CD4-positive, alpha-beta memory T cell (primary cell): Measurements from ENCODE around the gene DEAF1. TPM values are rescaled to one million over a fixed set of nuclear protein-coding genes. Genes with fewer than 3 reads are reported as not detected.
"Not testable (repeated sequence)": the region's sequence is repeated elsewhere in the genome, so short reads cannot be mapped to it uniquely, and the experiment has no call there.

ENCODE experiments used
- CTCF ChIA-PET: fragments of 350-600 bp; sonication (Branson Sonifier 250); formaldehyde crosslinking; loops from one replicate; lab custom pipeline; 2021; ENCODE audit warnings: inconsistent platforms; ENCODE audit not compliant: partially characterized antibody; lab: Charles Lee
- POLR2A ChIA-PET: fragments of 350-600 bp; sonication (Branson Sonifier 250); formaldehyde crosslinking; loops from one replicate; lab custom pipeline; 2021; ENCODE audit not compliant: partially characterized antibody; lab: Charles Lee
- DNase-seq, 5 donors: peaks; one replicate each; pipeline versions ENCODE4 v3.0.0 to v3.0.0-alpha.2; 2020 to 2022; ENCODE audit warnings: mixed read lengths in 1 of 5
- H3K27ac ChIP-seq: one replicate; pipeline ENCODE4 v1.7.0; 2013; ENCODE audit warnings: low read depth, low read length
- H3K27me3 ChIP-seq: 2 replicates; pipeline ENCODE4 v1.7.0; 2013; ENCODE audit warnings: mild to moderate bottlenecking, low read length, moderate library complexity; ENCODE audit not compliant: insufficient read depth
- H3K36me3 ChIP-seq: 2 replicates; pipeline ENCODE4 v1.7.0; 2013; ENCODE audit warnings: mild to moderate bottlenecking, low read length, moderate library complexity; ENCODE audit not compliant: insufficient read depth
- H3K4me1 ChIP-seq: 2 replicates; pipeline ENCODE4 v1.7.0; 2013; ENCODE audit warnings: mild to moderate bottlenecking, low read length, moderate library complexity; ENCODE audit not compliant: insufficient read depth
- H3K4me3 ChIP-seq, 2 donors: one replicate each; pipeline ENCODE4 v1.7.0; 2013; ENCODE audit warnings: low read length in 2 of 2, mild to moderate bottlenecking in 1 of 2
- H3K9me3 ChIP-seq, 2 donors: one replicate each; pipeline ENCODE4 v1.7.0; 2013; ENCODE audit warnings: low read length in 2 of 2, control low read depth in 1 of 2; ENCODE audit not compliant: control insufficient read depth in 1 of 2
- H3K27ac Mint-ChIP-seq, 7 donors: one replicate each; pipeline ENCODE4 v1.8.0; 2020 to 2021; ENCODE audit warnings: mixed read lengths in 7 of 7, mild to moderate bottlenecking in 6 of 7, inconsistent platforms in 3 of 7, moderate library complexity in 3 of 7
- H3K27me3 Mint-ChIP-seq, 2 donors: one replicate each; pipeline ENCODE4 v1.8.0; 2020 to 2021; ENCODE audit warnings: mixed read lengths in 2 of 2
- H3K36me3 Mint-ChIP-seq, 2 donors: one replicate each; pipeline ENCODE4 v1.8.0; 2020 to 2021; ENCODE audit warnings: mixed read lengths in 2 of 2, inconsistent platforms in 1 of 2, mild to moderate bottlenecking in 1 of 2
- H3K4me1 Mint-ChIP-seq, 4 donors: one replicate each; pipeline ENCODE4 v1.8.0; 2020 to 2021; ENCODE audit warnings: mixed read lengths in 4 of 4, mild to moderate bottlenecking in 1 of 4
- H3K4me3 Mint-ChIP-seq, 8 donors: one replicate each; pipeline ENCODE4 v1.8.0; 2020 to 2021; ENCODE audit warnings: mixed read lengths in 8 of 8, mild to moderate bottlenecking in 7 of 8, moderate library complexity in 6 of 8, inconsistent platforms in 3 of 8
- H3K9me3 Mint-ChIP-seq, 8 donors: one replicate each; pipeline ENCODE4 v1.8.0; 2020 to 2021; ENCODE audit warnings: mixed read lengths in 8 of 8, mild to moderate bottlenecking in 5 of 8, inconsistent platforms in 3 of 8, moderate library complexity in 1 of 8
- intact Hi-C: fragments of 100-400 bp; cut with micrococcal nuclease; formaldehyde crosslinking; loops from one replicate; pipeline ENCODE4 v1.15.1; 2023
- polyA plus RNA-seq, 2 donors: library from polyadenylated mRNA; unstranded; fragments of 300-500 nt; fragmentation: Illumina TruSeq; gene quantifications; one replicate each; pipeline ENCODE4 v1.2.3, GENCODE V29; 2021
- total RNA-seq, 2 experiments: library from RNA; stranded (reverse); gene quantifications; one replicate each; pipeline ENCODE4 v1.2.3, GENCODE V29; 2021

The DEAF1 gene
- total and polyA plus RNA-seq, 4 experiments from 2014 or later, result 34.5 to 50.8 (median 42.8) TPM

GRCh38 chr11:653136-653535 is 41.9 kb downstream of the DEAF1 start:
- H3K27ac Mint-ChIP-seq, H3K27ac ChIP-seq, H3K4me3 ChIP-seq, H3K36me3 ChIP-seq, H3K4me1 ChIP-seq, H3K4me3 Mint-ChIP-seq, H3K27me3 ChIP-seq, DNase-seq, POLR2A ChIA-PET, CTCF ChIA-PET, H3K4me1 Mint-ChIP-seq, H3K9me3 Mint-ChIP-seq, H3K27me3 Mint-ChIP-seq, intact Hi-C loops, H3K9me3 ChIP-seq: not testable (repeated sequence)
- H3K36me3 Mint-ChIP-seq, result peaks cover 10 to 15% of the 10 kb centered on the region in 2 donors

DNA sequence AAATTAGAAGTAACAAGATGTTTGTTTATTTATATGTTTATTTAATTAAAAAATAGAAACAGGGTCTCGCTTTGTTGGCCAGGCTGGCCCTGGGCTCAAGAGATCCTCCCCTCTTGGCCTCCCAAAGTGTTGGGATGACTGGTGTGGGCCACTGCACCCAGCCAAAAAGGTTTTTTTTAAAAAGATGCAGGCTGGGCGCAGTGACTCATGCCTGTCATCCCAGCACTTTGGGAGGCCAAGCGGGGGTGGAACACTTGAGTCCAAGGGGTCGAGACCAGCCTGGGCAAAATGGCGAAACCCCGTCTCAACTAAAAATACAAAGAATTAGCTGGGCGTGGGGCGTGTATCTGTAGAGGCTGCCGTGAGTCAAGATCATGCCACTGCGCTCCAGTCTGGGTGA is 44.5 kb downstream of the DEAF1 start:
- CTCF ChIA-PET, result no interaction called here
- Mint-ChIP-seq H3K27ac (no peak overlapping the region), H3K27me3 (no peaks in the 10 kb centered on the region), H3K36me3 (peaks cover 10 to 15% of the 10 kb centered on the region in 2 donors), H3K4me1 (peaks cover 0 to 1% (median 0%) of the 10 kb centered on the region in 4 donors), H3K9me3 (no peaks in the 10 kb centered on the region), H3K4me3 (no peak overlapping the region)
- H3K9me3 ChIP-seq, result no peaks in the 10 kb centered on the region
- DNase-seq, result no peak
- no peak overlapping the region for H3K4me3 ChIP-seq
- H3K36me3 ChIP-seq, result peaks cover 4% of the 10 kb centered on the region
- no peak overlapping the region for H3K27ac ChIP-seq
- POLR2A ChIA-PET, result no interaction called here
- no peaks in the 10 kb centered on the region for H3K4me1 ChIP-seq
- no peaks in the 10 kb centered on the region for H3K27me3 ChIP-seq
- intact Hi-C loops, result no loop called here

DNA sequence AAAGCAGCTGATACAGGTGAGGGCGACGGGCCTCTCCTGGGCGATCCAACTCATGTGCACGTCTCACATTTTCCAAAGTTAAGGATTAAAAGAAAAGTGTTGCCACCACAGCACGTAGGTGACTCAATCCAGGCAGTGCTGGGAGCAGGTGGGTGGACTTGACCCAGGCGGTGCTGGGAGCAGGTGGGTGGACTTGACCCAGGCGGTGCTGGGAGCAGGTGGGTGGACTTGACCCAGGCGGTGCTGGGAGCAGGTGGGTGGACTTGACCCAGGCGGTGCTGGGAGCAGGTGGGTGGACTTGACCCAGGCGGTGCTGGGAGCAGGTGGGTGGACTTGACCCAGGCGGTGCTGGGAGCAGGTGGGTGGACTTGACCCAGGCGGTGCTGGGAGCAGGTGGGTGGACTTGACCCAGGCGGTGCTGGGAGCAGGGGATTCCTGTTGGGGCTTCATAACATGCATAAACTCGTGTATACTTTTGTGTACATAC is 47.3 kb downstream of the DEAF1 start:
- CTCF ChIA-PET, H3K4me3 ChIP-seq, H3K4me1 Mint-ChIP-seq, intact Hi-C loops, H3K27me3 Mint-ChIP-seq, H3K36me3 ChIP-seq, H3K36me3 Mint-ChIP-seq, DNase-seq, H3K27me3 ChIP-seq, H3K9me3 Mint-ChIP-seq, H3K4me3 Mint-ChIP-seq, H3K9me3 ChIP-seq, H3K27ac Mint-ChIP-seq, H3K27ac ChIP-seq, H3K4me1 ChIP-seq, POLR2A ChIA-PET: not testable (repeated sequence)

DNA sequence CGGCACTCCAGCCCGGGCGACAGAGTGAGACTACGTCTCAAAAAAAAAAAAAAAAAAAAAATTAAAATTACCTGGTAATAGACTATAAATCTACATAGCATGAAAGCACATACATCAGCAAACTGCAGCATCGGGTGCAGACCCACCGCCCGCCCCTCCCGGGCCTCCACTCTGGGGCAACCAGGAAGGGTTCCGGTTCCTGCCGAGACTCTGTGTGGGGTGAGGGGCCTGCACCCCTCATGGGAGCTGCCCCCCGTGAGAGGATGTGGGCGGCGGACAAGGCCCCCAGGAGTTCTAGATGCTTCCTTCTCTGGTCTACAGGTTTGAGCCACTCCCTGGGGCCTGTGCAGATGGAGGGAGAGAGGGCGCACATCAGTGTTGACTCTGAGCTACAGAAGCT is 48.8 kb downstream of the DEAF1 start:
- no peaks in the 10 kb centered on the region for H3K9me3 ChIP-seq
- Mint-ChIP-seq H3K4me3 (no peak overlapping the region), H3K4me1 (no peaks in the 10 kb centered on the region), H3K27me3 (no peaks in the 10 kb centered on the region), H3K9me3 (no peaks in the 10 kb centered on the region), H3K27ac (peak overlapping the region in 1 of 7 donors; percentile 37), H3K36me3 (peaks cover under 1 to 5% of the 10 kb centered on the region in 2 donors)
- no peaks in the 10 kb centered on the region for H3K27me3 ChIP-seq
- no peak overlapping the region for H3K4me3 ChIP-seq
- H3K4me1 ChIP-seq, result no peaks in the 10 kb centered on the region
- H3K27ac ChIP-seq, result no peak overlapping the region
- no peak for DNase-seq
- CTCF ChIA-PET, result interaction anchor here (1.4 kb wide), 1 partner anchor 14 kb away, joined by 3 read pairs; no protein-coding TSS in a partner anchor
- peaks cover 4% of the 10 kb centered on the region for H3K36me3 ChIP-seq
- POLR2A ChIA-PET, result interaction anchor here (0.7 kb wide), 1 partner anchor 91 kb away, joined by 7 read pairs; no protein-coding TSS in a partner anchor
- intact Hi-C loops, result no loop called here

- H3K4me3 Mint-ChIP-seq, result no peak overlapping the region
- H3K27ac ChIP-seq, result no peak overlapping the region
- H3K9me3 Mint-ChIP-seq, result no peaks in the 10 kb centered on the region
- no peak overlapping the region for H3K4me3 ChIP-seq
- no peak overlapping the region for H3K27ac Mint-ChIP-seq
- peaks cover 4% of the 10 kb centered on the region for H3K36me3 ChIP-seq
- no peaks in the 10 kb centered on the region for H3K9me3 ChIP-seq
- H3K4me1 ChIP-seq, result no peaks in the 10 kb centered on the region
- no peaks in the 10 kb centered on the region for H3K27me3 ChIP-seq
- ChIA-PET CTCF (no interaction called here), POLR2A (interaction anchor here (0.7 kb wide), 1 partner anchor 91 kb away, joined by 7 read pairs; no protein-coding TSS in a partner anchor)
- peaks cover 0 to under 1% (median 0%) of the 10 kb centered on the region in 4 donors for H3K4me1 Mint-ChIP-seq
- intact Hi-C loops, result no loop called here
- no peak for DNase-seq
- peaks cover 0 to 5% of the 10 kb centered on the region in 2 donors for H3K36me3 Mint-ChIP-seq
- H3K27me3 Mint-ChIP-seq, result no peaks in the 10 kb centered on the region
Measured at GRCh38 chr11:645536-645935, 49.5 kb downstream of the DEAF1 start.

DNA sequence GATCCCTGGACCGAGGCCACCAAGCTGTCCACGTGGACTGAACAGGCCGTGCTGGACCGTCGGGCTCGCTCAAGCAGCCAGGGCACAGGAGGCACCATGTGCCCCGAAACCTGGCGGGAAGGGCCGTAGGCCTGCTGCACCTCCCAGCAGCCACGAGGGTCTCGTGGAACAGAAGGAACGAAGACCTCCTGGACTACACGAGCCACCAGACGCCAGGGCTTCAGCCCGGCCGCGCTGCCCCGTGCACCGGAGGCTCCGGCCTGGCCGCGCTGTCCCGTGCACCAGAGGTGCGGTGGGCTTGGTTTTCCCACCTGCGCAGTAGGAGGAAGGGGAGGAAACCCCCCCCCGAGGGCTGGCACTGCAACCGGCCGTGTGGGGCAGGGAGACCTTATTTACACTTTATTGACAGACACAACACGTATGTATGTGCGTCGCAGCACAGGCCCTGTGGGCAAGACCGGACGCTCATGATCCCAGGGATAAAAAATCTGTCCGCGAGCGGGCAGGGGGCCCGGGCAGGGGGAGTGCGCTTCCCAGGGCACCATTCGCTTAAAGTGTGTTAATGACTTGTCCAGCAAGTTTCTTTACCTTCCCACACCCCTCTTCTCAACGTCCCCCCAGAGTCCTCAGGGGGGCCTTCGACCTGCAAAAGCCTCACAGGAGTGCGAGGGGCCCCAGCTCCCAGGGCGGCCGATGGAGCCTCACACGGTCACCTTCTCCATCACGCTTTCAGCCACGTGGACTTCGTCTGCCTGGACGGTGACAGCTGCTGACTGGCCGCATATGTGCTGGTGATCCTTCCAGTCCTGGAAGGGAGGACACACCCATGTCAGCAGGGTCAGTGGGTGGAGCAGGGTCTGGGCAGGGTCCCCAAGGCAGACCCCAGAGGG is 50.9 kb downstream of the DEAF1 start:
- CTCF ChIA-PET, result no interaction called here
- POLR2A ChIA-PET, result no interaction called here
- H3K27ac Mint-ChIP-seq, result peak overlapping the region in 1 of 7 donors; percentile 24

GRCh38 chr11:643366-643765 is 51.7 kb downstream of the DEAF1 start:
- ChIA-PET CTCF (no interaction called here), POLR2A (no interaction called here)
- Histone ChIP-seq H3K36me3 (peaks cover 1% of the 10 kb centered on the region), H3K9me3 (no peaks in the 10 kb centered on the region), H3K27ac (no peak overlapping the region), H3K4me1 (no peaks in the 10 kb centered on the region), H3K4me3 (no peak overlapping the region), H3K27me3 (peaks cover 3% of the 10 kb centered on the region)
- H3K27ac Mint-ChIP-seq, result no peak overlapping the region
- no peaks in the 10 kb centered on the region for H3K9me3 Mint-ChIP-seq
- peaks cover 0 to 12% (median 1%) of the 10 kb centered on the region in 4 donors for H3K4me1 Mint-ChIP-seq
- intact Hi-C loops, result no loop called here
- H3K4me3 Mint-ChIP-seq, result no peak overlapping the region
- H3K27me3 Mint-ChIP-seq, result peaks cover 4 to 5% of the 10 kb centered on the region in 2 donors
- DNase-seq, result no peak
- peaks cover 0 to 5% of the 10 kb centered on the region in 2 donors for H3K36me3 Mint-ChIP-seq

More for the DNA sequence above, 50.9 kb downstream of the DEAF1 start:
- Histone ChIP-seq H3K27ac (no peak overlapping the region), H3K27me3 (no peaks in the 10 kb centered on the region), H3K9me3 (no peaks in the 10 kb centered on the region), H3K4me1 (no peaks in the 10 kb centered on the region), H3K36me3 (peaks cover 4% of the 10 kb centered on the region), H3K4me3 (no peak overlapping the region)
- intact Hi-C loops, result no loop called here
- Mint-ChIP-seq H3K4me3 (no peak overlapping the region), H3K4me1 (peaks cover 0 to 5% (median 1%) of the 10 kb centered on the region in 4 donors), H3K36me3 (peaks cover 0 to 5% of the 10 kb centered on the region in 2 donors), H3K9me3 (no peaks in the 10 kb centered on the region), H3K27me3 (peaks cover 0 to 2% of the 10 kb centered on the region in 2 donors)
- no peak for DNase-seq
